HG03108 (cell line): ENCODE data around the gene CCDC170.

Experiments
- ATAC-seq: cut with Tn5 transposase; IDR thresholded peaks from one replicate; pipeline ENCODE4 v1.9.1; 2021; ENCODE audit warnings: moderate library complexity; ENCODE audit not compliant: unreplicated experiment

Gene CCDC170

GRCh38 chr6:151651639-151652038, 157.8 kb downstream of the CCDC170 start:
- no peak for ATAC-seq

- no peak for ATAC-seq
These were observed 158.5 kb downstream of the CCDC170 start for GRCh38 chr6:151652325-151652724.

- no peak for ATAC-seq
These were observed 161.3 kb downstream of the CCDC170 start for GRCh38 chr6:151655099-151655498.

- no peak for ATAC-seq
These were observed 162.6 kb downstream of the CCDC170 start for GRCh38 chr6:151656392-151656791.

GRCh38 chr6:151658091-151658490, 164.3 kb downstream of the CCDC170 start:
- no peak for ATAC-seq

GRCh38 chr6:151659212-151659611, 165.4 kb downstream of the CCDC170 start:
- ATAC-seq: no peak

GRCh38 chr6:151661509-151661908, 167.7 kb downstream of the CCDC170 start:
- no peak for ATAC-seq

- ATAC-seq: no peak
These were observed 168.1 kb downstream of the CCDC170 start for GRCh38 chr6:151661928-151662327.

GRCh38 chr6:151663559-151663958, 169.7 kb downstream of the CCDC170 start:
- ATAC-seq: no peak

- ATAC-seq: no peak
These were observed 170.6 kb downstream of the CCDC170 start for GRCh38 chr6:151664390-151664789.

- ATAC-seq: no peak
These were observed 171.5 kb downstream of the CCDC170 start for GRCh38 chr6:151665329-151665728.

GRCh38 chr6:151666526-151666925, 172.7 kb downstream of the CCDC170 start:
- no peak for ATAC-seq

GRCh38 chr6:151669208-151669560, 175.4 kb downstream of the CCDC170 start:
- ATAC-seq: no peak

GRCh38 chr6:151670116-151670515, 176.3 kb downstream of the CCDC170 start:
- no peak for ATAC-seq
